HG03025 (cell line): Measurements from ENCODE around the gene SLC25A47.
"Not testable (repeated sequence)": the region's sequence is repeated elsewhere in the genome, so short reads cannot be mapped to it uniquely, and the experiment has no call there.

Experiments
- ATAC-seq: cut with Tn5 transposase; IDR thresholded peaks from one replicate; pipeline ENCODE4 v1.9.1; 2021; ENCODE audit warnings: mild to moderate bottlenecking, moderate library complexity; ENCODE audit not compliant: unreplicated experiment, low FRiP score

SLC25A47 gene

GRCh38 chr14:100289916-100290606 lies 33.1 kb upstream of the SLC25A47 start:
- ATAC-seq = no peak

DNA sequence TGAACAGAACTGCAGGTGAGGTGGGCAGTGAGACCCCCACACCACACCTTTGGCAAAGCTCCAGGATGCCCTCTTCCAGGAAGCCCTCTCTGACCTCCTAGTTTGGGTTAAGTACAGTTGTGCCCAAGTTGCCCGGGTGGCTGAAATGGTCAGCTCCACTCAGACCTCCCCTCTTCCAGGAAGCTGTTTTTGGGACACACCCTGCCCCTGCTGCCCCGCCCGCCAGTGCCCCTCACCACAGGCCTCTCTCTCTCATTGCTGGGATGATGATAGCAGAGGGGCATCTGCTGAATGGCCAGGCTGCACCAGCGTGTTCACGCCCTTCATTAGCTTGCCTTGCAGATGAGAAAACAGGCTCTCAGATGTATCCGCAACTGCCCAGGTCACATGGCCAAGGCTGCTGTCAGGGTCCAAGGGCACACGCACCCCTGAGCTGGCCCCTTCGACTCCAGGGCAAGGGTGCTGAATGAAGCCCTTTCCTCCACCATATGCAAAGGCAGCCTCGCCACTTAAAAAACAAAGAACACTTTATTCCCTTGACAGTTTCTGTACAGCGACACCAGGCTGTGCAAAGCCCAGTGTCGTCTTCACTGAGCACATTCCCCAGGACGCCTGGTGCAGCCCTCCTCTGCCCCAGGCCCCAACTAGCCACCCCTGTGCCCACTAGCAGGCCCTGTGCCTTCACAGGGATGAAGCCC lies 32.4 kb upstream of the SLC25A47 start:
- no peak for ATAC-seq

- ATAC-seq = no peak
Observed at GRCh38 chr14:100291305-100292075, 31.6 kb upstream of the SLC25A47 start.

- ATAC-seq = no peak
Observed at GRCh38 chr14:100292301-100292775, 30.8 kb upstream of the SLC25A47 start.

GRCh38 chr14:100292776-100293461 lies 30.2 kb upstream of the SLC25A47 start:
- ATAC-seq = no peak

- no peak for ATAC-seq
Observed at GRCh38 chr14:100293497-100294212, 29.5 kb upstream of the SLC25A47 start.

DNA sequence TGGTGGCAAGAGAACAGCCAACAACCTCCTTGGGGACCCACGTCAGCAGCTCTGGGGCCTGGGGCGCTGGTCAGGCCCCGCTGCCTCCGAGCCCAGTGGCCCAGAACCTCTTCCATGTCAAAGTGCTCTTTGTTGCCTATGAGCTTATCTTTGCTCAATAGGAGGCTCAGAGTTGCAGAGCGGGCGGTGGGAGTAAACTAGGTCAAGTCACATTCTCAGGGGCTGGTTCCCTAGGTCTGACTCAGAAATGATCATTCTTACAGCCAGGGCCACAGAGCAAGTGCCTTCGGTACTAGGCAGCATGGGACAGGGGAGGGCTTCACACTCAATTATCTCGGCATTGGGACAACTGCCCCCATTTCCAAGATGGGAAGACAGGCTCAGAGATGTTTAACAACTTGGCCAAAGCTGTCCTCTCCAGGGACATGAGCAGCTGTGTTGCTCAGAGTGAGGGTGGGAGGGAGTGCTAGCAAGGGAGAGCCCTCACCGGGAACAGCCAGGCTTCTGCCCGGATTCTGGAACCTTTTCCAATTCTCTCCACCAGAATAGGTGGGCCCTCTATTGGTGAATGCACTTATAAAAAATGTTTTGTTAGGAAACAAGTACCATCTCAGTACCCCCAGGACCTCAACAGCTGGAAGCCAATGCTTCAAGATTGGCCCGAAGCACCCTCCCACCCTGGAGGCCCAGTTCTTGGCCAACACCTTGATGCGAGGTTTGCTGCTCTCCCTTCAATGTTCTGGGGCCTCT lies 28.8 kb upstream of the SLC25A47 start:
- no peak for ATAC-seq

GRCh38 chr14:100294963-100295330 lies 28.2 kb upstream of the SLC25A47 start:
- no peak for ATAC-seq

- no peak for ATAC-seq
Observed at GRCh38 chr14:100295376-100296105, 27.6 kb upstream of the SLC25A47 start.

DNA sequence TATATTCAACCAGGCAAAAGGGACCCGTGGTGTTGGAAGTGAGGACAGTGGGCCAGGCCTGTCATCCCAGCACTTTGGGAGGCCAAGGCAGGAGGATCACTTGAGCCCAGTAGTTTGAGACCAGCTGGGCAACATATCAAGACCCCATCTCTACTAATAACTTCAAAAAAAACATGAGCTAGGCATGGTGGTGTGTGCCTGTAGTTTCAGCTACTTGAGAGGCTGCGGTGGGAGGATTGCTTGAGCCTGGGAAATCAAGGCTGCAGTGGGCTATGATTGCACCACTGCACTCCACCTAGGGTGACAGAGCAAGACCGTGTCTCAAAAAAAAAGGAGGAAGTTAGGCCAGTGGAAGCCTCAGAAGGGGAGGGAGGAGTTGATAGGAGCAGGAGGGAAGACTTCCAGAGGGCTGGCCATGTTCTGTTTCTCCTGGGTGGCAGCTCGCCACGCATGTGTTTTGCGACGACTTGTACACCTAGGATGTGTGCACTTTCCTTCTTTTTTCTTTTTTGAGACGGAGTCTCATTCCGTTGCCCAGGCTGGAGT lies 27.0 kb upstream of the SLC25A47 start:
- no peak for ATAC-seq

DNA sequence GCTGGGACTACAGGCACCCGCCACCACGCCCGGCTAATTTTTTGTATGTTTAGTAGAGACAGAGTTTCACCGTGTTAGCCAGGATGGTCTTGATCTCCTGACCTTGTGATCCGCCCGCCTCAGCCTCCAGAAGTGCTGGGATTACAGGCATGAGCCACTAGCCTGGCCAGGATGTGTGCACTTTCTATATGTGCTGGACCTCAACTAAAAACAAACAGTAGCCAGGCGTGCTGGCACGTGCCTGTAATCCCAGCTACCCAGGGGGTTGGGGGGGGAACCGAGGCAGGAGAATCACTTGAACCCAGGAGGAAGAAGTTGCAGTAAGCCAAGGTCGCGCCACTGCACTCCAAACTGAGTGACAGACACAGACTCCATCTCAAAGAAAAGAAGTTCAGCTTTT lies 26.4 kb upstream of the SLC25A47 start:
- ATAC-seq = not testable (repeated sequence)

GRCh38 chr14:100297320-100298300 lies 25.5 kb upstream of the SLC25A47 start:
- peak; percentile 86 for ATAC-seq

DNA sequence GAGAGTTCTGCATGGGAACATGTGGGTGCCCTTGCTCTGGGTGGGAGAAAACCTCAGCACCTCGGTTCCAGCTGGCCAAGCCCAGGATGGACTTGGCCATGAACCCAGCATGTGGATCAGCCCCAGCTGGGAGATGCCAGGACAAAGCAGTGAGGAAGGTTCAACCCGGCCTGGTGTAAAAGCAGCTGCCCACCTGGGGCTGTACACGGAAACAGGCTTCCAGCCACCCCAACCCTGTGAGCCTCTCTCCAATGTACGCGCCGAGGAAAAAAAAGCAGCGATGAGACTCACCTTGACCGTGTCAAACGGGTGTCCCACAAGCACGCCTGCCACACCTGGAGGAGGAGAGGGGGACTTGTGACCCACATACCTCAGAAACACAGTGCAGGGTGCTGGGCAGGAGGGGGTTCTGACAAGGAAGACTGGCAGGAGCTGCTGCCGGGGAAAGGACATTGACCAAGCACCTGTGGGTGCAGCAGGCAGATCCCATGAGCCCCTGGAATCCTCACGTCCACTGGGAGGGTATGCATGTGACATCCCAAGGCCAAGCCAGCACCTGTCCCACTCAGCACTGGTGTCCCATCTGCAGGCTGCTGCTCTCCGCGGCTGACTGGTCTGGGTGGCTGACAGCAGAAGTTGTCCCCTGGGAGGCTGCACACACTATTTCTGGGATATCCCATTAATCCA lies 24.4 kb upstream of the SLC25A47 start:
- ATAC-seq = no peak

DNA sequence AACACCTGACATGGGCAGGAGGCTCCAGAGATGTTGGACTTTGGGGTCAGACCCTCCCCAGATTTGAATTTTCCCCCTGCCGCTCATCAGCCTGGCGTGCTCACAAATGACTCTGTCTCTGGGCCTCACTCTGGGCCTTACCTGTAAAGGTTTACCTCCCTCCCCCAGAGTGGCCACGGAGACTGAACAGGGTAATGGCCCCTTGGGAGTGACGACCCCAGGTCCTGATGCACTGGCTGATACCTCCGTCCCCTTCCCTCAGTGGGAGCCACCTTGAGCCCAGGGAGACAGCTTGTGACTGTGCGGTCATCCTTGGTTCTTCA lies 23.9 kb upstream of the SLC25A47 start:
- ATAC-seq = no peak

- ATAC-seq = no peak
Observed at GRCh38 chr14:100302616-100303015, 20.5 kb upstream of the SLC25A47 start.

GRCh38 chr14:100303179-100303578 lies 20.0 kb upstream of the SLC25A47 start:
- ATAC-seq = no peak

DNA sequence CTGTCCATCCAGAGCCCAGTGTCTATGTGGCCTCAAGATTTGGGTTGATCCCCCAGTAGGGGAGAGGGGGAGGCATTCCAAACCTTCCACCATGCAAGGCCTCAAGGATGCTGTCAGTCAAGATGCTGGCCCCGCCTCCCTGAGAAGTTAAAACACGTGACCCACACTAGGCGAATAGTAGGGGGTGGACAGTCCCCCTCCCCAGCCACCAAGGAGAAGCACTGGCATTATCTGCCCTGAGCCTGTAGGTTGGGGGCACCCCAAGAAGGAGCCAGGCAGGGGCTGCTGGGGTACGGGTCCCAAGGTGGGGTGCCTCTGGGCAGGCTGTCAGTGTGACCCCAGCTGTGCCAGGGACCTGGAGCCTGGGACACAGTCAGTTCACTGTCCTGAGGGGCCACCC lies 19.2 kb upstream of the SLC25A47 start:
- no peak for ATAC-seq
